ENCODE data around the gene TMPRSS13. TPM values are rescaled to one million over a fixed set of nuclear protein-coding genes. Genes with fewer than 3 reads are reported as not detected.

TMPRSS13 gene
- total RNA-seq, 1 experiment from 2014 or later, result 0.50 TPM

DNA sequence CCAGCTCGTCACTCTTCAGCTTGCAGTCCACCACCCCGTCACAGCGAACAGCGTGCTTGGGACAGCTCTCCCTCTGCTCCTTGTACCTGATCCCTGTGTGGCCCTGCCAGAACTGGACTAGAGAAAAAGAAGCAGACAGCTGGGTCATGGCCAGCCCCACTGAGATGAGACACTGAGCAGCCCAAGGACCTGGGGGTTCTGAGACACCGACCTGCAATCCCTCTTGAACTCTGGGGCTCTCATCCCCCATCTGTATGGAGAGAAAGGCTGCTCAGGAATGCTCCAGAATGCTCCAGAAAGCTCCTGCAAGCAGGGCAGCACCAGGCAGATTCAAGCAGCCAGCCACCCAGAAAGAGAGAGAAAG lies 14.8 kb downstream of the TMPRSS13 start:
- no peak overlapping the region for H2BK5ac ChIP-seq (ENCODE audit: insufficient read length, low read length)
- no peaks in the 10 kb centered on the region for H3K79me1 ChIP-seq (ENCODE audit: insufficient read depth, low read depth, low read length, poor library complexity, severe bottlenecking)
- H3K14ac ChIP-seq (ENCODE audit: insufficient read depth, low read length), result no peak overlapping the region
- no peak overlapping the region for H2AK5ac ChIP-seq (ENCODE audit: insufficient read length, low read length)
- H3K4ac ChIP-seq (ENCODE audit: low read depth, low read length), result no peak overlapping the region
- WGBS (ENCODE audit: extremely low coverage, insufficient read length, low lambda C conversion rate), result no CpG with 5 or more reads among the region's 5 CpGs
- H3K36me3 Mint-ChIP-seq (ENCODE audit: insufficient read depth in 1 of 3, low read depth in 3 of 3), result no peaks in the 10 kb centered on the region
- no peak overlapping the region for H2AFZ ChIP-seq (ENCODE audit: low read length)
- no peak overlapping the region for H3K27ac ChIP-seq (ENCODE audit: insufficient read length, low read depth, low read length)
- peak overlapping the region; percentile 1 for H4K5ac ChIP-seq (ENCODE audit: insufficient read length, low read depth, low read length)
- H4K91ac ChIP-seq (ENCODE audit: insufficient read length, low read depth, low read length), result no peak overlapping the region
- TF ChIP-seq, protein P1, sequence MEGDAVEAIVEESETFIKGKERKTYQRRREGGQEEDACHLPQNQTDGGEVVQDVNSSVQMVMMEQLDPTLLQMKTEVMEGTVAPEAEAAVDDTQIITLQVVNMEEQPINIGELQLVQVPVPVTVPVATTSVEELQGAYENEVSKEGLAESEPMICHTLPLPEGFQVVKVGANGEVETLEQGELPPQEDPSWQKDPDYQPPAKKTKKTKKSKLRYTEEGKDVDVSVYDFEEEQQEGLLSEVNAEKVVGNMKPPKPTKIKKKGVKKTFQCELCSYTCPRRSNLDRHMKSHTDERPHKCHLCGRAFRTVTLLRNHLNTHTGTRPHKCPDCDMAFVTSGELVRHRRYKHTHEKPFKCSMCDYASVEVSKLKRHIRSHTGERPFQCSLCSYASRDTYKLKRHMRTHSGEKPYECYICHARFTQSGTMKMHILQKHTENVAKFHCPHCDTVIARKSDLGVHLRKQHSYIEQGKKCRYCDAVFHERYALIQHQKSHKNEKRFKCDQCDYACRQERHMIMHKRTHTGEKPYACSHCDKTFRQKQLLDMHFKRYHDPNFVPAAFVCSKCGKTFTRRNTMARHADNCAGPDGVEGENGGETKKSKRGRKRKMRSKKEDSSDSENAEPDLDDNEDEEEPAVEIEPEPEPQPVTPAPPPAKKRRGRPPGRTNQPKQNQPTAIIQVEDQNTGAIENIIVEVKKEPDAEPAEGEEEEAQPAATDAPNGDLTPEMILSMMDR (conservative IDR thresholded peaks at IDR 0.05), result no peak
- H3K18ac ChIP-seq (ENCODE audit: insufficient read length, low read depth, low read length), result no peak overlapping the region
- no peaks in the 10 kb centered on the region for H3K9me3 ChIP-seq (ENCODE audit: control insufficient read depth, low read depth, low read length)
- H3K27ac Mint-ChIP-seq, result peak overlapping the region in 1 of 3 experiments; percentile 71; a peak in 1 of 7 replicates
- H3K4me2 ChIP-seq (ENCODE audit: insufficient read depth, insufficient read length, low read length), result no peak overlapping the region
- no peak overlapping the region for H3K9ac ChIP-seq (ENCODE audit: extremely low read depth, insufficient read length, low read length)
- no peak overlapping the region for H2BK12ac ChIP-seq (ENCODE audit: insufficient read length, low read depth, low read length)
- no peaks in the 10 kb centered on the region for H3K79me2 ChIP-seq (ENCODE audit: insufficient read depth, low read length)
- no peak overlapping the region for H3T11ph ChIP-seq (ENCODE audit: low read length)
- H3K27me3 ChIP-seq (ENCODE audit: insufficient read depth, low read length), result no peaks in the 10 kb centered on the region
- H3K27me3 Mint-ChIP-seq (ENCODE audit: low read depth), result peaks cover 20% of the 10 kb centered on the region
- no peaks in the 10 kb centered on the region for H3K9me3 Mint-ChIP-seq
- peaks cover 0 to 9% of the 10 kb centered on the region in 2 experiments for H3K4me1 Mint-ChIP-seq
- H3K23me2 ChIP-seq (ENCODE audit: insufficient read length, low read depth, low read length, poor library complexity, severe bottlenecking), result no peaks in the 10 kb centered on the region
- H2BK20ac ChIP-seq (ENCODE audit: low read depth, low read length, poor library complexity, severe bottlenecking), result no peak overlapping the region
- H4K8ac ChIP-seq (replicated peaks; ENCODE audit: insufficient read length, low read depth, low read length), result no peak overlapping the region
- H3K23ac ChIP-seq (ENCODE audit: insufficient read length, low read depth, low read length), result no peak overlapping the region
- peak; percentile 22 for DNase-seq
- H2BK15ac ChIP-seq (ENCODE audit: low read depth, low read length), result no peak overlapping the region
- H4K20me1 ChIP-seq (ENCODE audit: control insufficient read depth, insufficient read depth, insufficient read length), result no peaks in the 10 kb centered on the region
- no peak overlapping the region for H2BK120ac ChIP-seq (ENCODE audit: low read depth, low read length, poor library complexity, severe bottlenecking)
- no peaks in the 10 kb centered on the region for H3K4me1 ChIP-seq (ENCODE audit: insufficient read depth, low read length)
- no peak overlapping the region for H3K4me3 Mint-ChIP-seq
- no peak overlapping the region for H3K56ac ChIP-seq (ENCODE audit: insufficient read length, low read depth, low read length)
